SHP77 treated with DMSO at 0.1 percent for 48 hours (cell line): ENCODE results near the gene PDE4D.
"Not testable (repeated sequence)": the region's sequence is repeated elsewhere in the genome, so short reads cannot be mapped to it uniquely, and the experiment has no call there.

ENCODE experiments used
- DNase-seq: peaks from one replicate; lab custom pipeline; 2025; lab: John Stamatoyannopoulos, UW

The PDE4D gene

GRCh38 chr5:59421986-59422941, 471.3 kb downstream of the PDE4D start:
- DNase-seq, result no peak

GRCh38 chr5:59420596-59420995, 472.9 kb downstream of the PDE4D start:
- no peak for DNase-seq

GRCh38 chr5:59418808-59419207, 474.7 kb downstream of the PDE4D start:
- no peak for DNase-seq

GRCh38 chr5:59416451-59416850, 477.1 kb downstream of the PDE4D start:
- DNase-seq, result no peak

- DNase-seq, result no peak
Measured at GRCh38 chr5:59416026-59416425, 477.5 kb downstream of the PDE4D start.

- DNase-seq, result no peak
Measured at GRCh38 chr5:59412428-59412827, 481.1 kb downstream of the PDE4D start.

- not testable (repeated sequence) for DNase-seq
Measured at GRCh38 chr5:59408997-59409396, 484.5 kb downstream of the PDE4D start.

GRCh38 chr5:59407967-59408366, 485.6 kb downstream of the PDE4D start:
- no peak for DNase-seq

- DNase-seq, result no peak
Measured at GRCh38 chr5:59401637-59402036, 491.9 kb downstream of the PDE4D start.

GRCh38 chr5:59394956-59395355, 498.6 kb downstream of the PDE4D start:
- DNase-seq, result not testable (repeated sequence)

- DNase-seq, result no peak
Measured at GRCh38 chr5:59393585-59394420, 499.7 kb downstream of the PDE4D start.

GRCh38 chr5:59391576-59391975, 501.9 kb downstream of the PDE4D start:
- DNase-seq, result no peak

GRCh38 chr5:59390989-59391388, 502.5 kb downstream of the PDE4D start:
- DNase-seq, result no peak

- DNase-seq, result no peak
Measured at GRCh38 chr5:59390074-59390659, 503.4 kb downstream of the PDE4D start.

GRCh38 chr5:59387127-59387526, 506.4 kb downstream of the PDE4D start:
- no peak for DNase-seq

GRCh38 chr5:59385700-59386099, 507.8 kb downstream of the PDE4D start:
- no peak for DNase-seq

GRCh38 chr5:59380350-59380951, 513.1 kb downstream of the PDE4D start:
- DNase-seq, result peak; percentile 43

GRCh38 chr5:59374036-59374435, 519.5 kb downstream of the PDE4D start:
- not testable (repeated sequence) for DNase-seq

- no peak for DNase-seq
Measured at GRCh38 chr5:59371525-59372127, 521.9 kb downstream of the PDE4D start.

- no peak for DNase-seq
Measured at GRCh38 chr5:59368951-59369350, 524.6 kb downstream of the PDE4D start.

- DNase-seq, result no peak
Measured at GRCh38 chr5:59367791-59368394, 525.6 kb downstream of the PDE4D start.
